Measurements from ENCODE around the gene TTC39A.

TTC39A gene

GRCh38 chr1:51343624-51344023, 13.3 kb upstream of the TTC39A start:
- POLR2A ChIA-PET: no interaction called here
- TF ChIP-seq, protein P1, sequence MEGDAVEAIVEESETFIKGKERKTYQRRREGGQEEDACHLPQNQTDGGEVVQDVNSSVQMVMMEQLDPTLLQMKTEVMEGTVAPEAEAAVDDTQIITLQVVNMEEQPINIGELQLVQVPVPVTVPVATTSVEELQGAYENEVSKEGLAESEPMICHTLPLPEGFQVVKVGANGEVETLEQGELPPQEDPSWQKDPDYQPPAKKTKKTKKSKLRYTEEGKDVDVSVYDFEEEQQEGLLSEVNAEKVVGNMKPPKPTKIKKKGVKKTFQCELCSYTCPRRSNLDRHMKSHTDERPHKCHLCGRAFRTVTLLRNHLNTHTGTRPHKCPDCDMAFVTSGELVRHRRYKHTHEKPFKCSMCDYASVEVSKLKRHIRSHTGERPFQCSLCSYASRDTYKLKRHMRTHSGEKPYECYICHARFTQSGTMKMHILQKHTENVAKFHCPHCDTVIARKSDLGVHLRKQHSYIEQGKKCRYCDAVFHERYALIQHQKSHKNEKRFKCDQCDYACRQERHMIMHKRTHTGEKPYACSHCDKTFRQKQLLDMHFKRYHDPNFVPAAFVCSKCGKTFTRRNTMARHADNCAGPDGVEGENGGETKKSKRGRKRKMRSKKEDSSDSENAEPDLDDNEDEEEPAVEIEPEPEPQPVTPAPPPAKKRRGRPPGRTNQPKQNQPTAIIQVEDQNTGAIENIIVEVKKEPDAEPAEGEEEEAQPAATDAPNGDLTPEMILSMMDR (IDR thresholded peaks at IDR 0.05; ENCODE audit: insufficient read depth, low read length, missing control alignments): no peak
- no peak overlapping the region for H3K4me3 ChIP-seq (ENCODE audit: low read depth, low read length)
- CTCF ChIA-PET: interaction anchor here (1.3 to 1.5 kb wide), 2 partner anchors 12 to 191 kb away, joined by 4 to 5 read pairs; no protein-coding TSS in a partner anchor
- no peak for DNase-seq (ENCODE audit: low read depth, low spot score)

GRCh38 chr1:51342591-51343206, 12.3 kb upstream of the TTC39A start:
- no peak for DNase-seq (ENCODE audit: low read depth, low spot score)
- H3K4me3 ChIP-seq (ENCODE audit: low read depth, low read length): no peak overlapping the region
- TF ChIP-seq, protein P1 (IDR thresholded peaks at IDR 0.05; ENCODE audit: insufficient read depth, low read length, missing control alignments): no peak
- ChIA-PET POLR2A (no interaction called here), CTCF (no interaction called here)

DNA sequence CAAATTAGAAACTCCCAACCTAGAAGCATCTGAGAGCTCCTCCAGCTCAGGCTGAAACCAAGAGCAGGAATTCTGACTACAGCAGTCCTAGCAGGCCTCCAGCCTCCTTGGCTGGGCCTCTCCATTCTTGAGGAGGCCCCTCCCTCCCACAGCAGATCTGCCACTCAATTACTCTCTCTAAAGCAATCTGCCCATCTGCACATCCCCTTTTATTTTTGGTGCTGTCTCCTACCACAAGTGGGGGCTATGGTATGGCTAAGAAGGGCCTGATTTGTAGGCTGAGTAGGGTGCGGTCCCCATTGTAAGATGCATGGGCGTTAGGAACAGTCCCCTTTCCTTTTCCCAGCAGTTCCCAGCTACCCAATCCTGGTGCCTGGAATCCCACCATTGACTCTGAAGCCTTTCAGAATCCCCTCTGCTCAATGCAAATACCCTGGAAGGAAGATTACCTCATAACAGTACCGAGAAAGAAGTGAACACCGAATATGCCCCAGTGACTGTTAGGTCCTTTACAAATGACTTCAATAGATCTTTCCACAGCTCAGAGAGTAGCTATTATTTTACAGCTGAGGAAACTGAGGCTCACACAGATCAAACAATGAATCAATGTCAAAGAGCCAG, 11.6 kb upstream of the TTC39A start:
- ChIA-PET POLR2A (no interaction called here), CTCF (no interaction called here)
- DNase-seq (ENCODE audit: low read depth, low spot score): no peak
- H3K4me3 ChIP-seq (ENCODE audit: low read depth, low read length): no peak overlapping the region
- TF ChIP-seq, protein P1 (IDR thresholded peaks at IDR 0.05; ENCODE audit: insufficient read depth, low read length, missing control alignments): no peak

- POLR2A ChIA-PET: interaction anchor here (0.7 kb wide), 1 partner anchor 180 kb away, joined by 3 read pairs; no protein-coding TSS in a partner anchor
- H3K4me3 ChIP-seq (ENCODE audit: low read depth, low read length): no peak overlapping the region
- no peak for DNase-seq (ENCODE audit: low read depth, low spot score)
- CTCF ChIA-PET: no interaction called here
- TF ChIP-seq, protein P1 (IDR thresholded peaks at IDR 0.05; ENCODE audit: insufficient read depth, low read length, missing control alignments): no peak
These were observed 10.0 kb upstream of the TTC39A start for GRCh38 chr1:51340380-51340779.

- no peak overlapping the region for H3K4me3 ChIP-seq (ENCODE audit: low read depth, low read length)
- DNase-seq (ENCODE audit: low read depth, low spot score): no peak
- CTCF ChIA-PET: interaction anchor here (1.1 to 1.5 kb wide), 2 partner anchors 9 to 40 kb away, joined by 3 to 4 read pairs; no protein-coding TSS in a partner anchor
- POLR2A ChIA-PET: no interaction called here
- TF ChIP-seq, protein P1 (IDR thresholded peaks at IDR 0.05; ENCODE audit: insufficient read depth, low read length, missing control alignments): no peak
These were observed 6.3 kb upstream of the TTC39A start for GRCh38 chr1:51336711-51337110.

DNA sequence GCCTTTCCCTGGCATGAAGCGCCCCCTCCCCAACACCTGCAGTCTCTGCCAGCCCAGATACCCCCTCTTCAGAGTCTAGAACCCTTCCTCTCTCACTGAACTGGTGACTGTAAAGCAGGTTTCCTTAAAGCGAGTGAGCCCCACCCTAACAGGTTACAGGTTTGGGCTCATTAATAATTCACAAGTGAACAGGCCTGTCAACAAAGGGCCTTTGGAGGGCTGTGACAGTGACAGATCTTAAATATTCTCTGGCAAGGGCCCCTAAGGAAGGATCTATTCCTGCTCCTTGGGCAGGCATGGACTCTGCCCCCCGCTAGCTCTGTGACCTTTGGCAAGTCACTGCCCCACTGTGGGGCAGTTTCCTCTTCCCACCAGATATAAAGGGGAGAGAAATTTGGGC, 5.6 kb upstream of the TTC39A start:
- DNase-seq (ENCODE audit: low read depth, low spot score): no peak
- ChIA-PET CTCF (interaction anchor here (1.5 kb wide), 1 partner anchor 10 kb away, joined by 4 read pairs; no protein-coding TSS in a partner anchor), POLR2A (no interaction called here)
- H3K4me3 ChIP-seq (ENCODE audit: low read depth, low read length): no peak overlapping the region
- TF ChIP-seq, protein P1 (IDR thresholded peaks at IDR 0.05; ENCODE audit: insufficient read depth, low read length, missing control alignments): no peak

Data from AG04449 (cell line).